GM10847 (cell line): Measurements from ENCODE around the gene MTRR.

Experiments used
- POLR2A ChIP-seq: IDR thresholded peaks from 2 replicates; pipeline ENCODE4 v1.6.1; 2011; ENCODE audit not compliant: insufficient read length; ENCODE audit errors: extremely low read depth

MTRR gene

DNA sequence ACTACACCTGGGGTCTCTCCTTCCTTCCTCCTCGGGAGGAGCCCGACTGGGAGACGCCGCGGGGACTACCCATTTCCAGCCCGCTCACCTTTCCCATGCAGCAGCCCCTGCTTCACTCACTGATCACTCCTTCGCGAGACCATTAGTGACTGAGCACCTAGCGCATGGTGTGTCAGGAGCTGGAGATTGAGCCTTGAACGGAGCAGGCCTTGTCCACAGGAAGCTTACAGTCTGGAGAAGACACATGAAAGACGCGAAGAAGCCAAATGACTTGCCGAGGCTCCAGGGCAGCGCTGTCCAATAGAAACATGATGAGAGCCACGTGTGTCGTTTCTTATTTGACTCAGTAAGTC, 17.7 kb upstream of the MTRR start:
- TF ChIP-seq POLR2A = no peak

DNA sequence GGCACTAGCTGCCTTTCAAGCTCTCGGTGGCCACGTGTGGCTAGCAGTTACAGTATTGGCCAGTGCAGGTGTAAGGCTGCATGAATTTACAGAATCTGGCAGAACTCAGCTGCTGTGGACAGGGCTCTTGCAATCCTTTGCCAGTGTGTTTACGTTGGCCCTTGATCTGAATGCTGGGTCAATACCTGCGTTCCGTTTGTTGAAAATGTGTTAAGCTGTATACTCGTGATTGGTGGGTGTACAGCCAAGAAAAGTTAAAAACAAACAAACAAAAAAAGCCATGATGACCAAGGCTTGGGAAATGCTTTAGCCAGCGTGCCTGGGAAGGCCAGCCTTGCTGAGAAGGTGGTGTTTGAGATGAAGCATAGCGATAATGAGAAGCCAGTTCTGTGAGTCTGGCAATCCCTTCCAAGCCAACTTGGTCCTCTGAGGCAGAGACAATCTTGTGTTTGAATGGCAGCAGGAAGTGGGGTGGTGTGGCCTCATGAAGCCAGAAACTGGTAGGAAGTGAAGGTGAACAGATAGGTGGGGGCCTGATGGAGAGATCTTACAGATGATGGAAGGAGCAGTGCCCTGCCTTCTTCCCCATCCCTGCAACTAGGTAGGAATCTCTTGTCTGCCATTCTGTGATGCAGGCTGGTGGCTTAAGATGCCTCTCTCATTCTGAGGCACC, 17.2 kb upstream of the MTRR start:
- no peak for TF ChIP-seq POLR2A

DNA sequence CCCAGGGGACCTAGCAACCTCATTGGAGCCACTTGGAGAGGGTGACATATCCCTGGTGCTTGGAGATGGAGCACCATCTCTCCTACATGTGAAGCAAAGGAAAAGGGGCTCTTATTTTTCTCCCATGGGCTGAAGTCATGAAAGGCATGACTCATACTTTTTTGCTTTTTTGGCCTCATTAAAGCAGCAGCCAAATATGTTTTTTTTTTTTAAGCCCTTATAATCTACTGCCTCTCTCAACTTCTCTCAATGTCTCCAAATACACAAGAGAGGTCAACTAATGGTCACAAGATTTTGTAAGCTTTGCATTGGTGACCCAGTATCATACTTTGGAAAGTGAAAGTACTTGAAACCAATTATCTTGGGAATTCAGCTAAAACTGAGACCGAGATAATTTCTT, 16.4 kb upstream of the MTRR start:
- no peak for TF ChIP-seq POLR2A

DNA sequence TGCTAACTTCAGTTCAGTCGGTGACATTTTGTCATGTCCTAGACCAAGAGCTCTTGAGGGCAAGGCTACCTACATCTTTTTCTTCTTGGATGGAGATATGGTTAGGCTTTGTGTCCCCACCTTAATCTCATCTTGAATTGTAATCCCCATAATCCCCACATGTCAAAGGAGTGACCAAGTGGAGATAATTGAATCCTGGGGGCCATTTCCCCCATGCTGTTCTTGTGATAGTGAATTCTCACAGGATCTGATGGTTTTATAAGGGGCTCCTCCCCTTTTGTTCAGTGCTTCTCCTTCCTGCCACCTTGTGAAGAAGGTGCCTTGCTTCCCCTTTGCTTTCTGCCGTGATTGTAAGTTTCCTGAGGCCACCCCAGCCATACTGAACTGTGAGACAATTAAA, 16.0 kb upstream of the MTRR start:
- no peak for TF ChIP-seq POLR2A

DNA sequence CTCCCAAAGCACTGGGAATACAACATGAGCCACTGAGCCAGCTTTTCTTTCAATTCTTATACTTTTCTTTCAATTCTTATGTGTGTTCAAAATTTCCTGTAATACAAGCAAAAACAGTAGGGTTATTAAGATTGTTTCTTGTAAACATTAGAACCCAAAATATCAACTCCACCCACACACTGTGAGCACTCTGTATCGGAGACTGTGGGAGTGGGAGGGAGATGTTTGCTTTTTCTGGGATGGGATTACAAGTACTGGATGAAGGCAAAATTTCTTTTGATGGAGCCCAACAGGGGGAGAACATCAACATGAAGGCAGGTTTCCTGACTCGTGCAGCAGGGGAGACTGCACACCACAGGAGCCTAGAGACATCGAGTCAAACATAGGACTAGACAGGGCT, 13.3 kb upstream of the MTRR start:
- TF ChIP-seq POLR2A = no peak

DNA sequence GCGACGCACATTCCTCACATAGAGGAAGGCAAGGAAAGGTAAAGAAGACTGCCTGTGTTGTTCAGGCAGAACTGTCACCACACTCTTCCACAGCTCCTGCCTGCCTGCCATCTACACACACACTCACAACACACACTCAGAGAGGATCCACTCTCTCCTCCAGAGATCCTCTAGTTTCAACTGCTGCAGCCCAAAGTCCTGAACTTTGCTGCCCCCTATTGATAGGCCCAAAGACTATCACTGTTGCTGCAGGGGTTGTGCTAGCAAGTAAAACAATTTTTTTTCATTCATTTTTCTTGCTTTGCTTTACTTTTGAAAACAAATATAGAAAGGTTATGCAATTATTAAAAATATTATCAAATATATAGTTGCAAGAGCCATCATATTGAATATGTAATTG, 12.1 kb upstream of the MTRR start:
- TF ChIP-seq POLR2A = no peak

DNA sequence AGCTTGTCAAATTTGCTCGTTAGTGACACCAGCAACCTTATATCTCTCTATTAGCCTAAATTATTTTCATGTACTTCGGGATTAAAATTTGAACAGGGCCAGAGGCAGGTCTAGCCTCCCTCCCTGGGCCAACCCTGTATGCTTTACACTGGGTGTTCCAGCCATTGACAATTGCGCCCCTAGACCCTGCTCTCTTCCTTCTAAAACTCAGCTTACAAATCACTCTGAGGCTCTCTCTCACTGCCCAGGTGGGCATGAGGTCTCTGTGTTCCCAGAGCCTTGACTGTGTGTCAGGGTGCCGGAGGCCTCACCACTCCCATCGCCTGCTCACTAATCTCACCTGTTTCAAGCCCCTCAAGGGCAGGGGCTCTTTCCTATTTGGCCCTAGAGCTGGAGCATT, 11.6 kb upstream of the MTRR start:
- TF ChIP-seq POLR2A = no peak

DNA sequence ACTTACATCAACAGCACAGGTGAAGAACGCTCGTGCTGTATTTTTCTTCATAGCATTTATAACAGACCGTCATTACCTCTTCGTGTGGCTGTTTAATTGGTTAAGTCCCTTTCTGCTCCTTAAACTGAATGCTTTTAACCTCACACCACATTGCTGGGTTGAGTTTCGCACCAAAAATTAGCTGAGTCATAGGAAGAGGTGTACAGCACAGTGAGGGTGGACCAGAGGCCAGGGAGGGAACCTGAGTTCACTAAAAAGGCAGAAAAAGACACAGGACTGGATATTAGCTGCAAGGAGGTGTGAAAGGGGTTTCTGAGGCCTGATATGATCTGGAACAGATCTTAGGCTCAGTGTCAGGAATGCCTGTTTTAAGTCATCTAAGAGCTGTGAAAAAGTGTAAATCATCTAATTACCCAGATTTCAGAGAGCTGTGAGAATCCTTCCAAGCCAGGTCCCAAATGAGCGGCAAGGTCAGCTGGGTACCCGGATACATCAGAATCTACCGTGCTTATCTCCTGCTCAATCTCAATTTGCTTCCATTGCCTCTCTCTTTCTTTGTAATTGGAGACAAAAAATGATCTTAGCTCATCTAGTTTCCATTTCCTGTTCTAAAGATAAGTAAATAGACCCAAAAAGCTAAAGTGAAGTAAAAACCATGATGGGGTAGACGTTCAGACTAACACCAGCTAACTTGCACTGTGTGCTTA, 10.9 kb upstream of the MTRR start:
- TF ChIP-seq POLR2A = no peak

DNA sequence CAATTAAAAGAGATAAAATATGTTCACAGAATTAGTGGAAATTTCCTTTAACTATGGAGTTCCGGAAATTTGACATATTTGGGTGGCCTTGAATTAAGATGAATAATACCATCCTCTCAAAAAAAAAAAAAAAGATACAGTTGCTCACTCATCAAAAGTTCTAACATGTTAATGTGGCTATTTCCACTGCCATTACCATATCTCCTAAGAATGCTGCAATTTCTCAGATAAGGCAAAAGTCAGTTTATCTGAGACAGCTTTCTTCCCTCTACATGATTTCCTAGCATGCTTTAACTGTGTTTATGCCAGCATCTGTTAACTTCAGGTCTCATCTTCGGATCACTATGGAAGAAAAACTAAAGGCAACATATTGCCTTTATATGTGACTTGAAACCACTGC, 2.8 kb upstream of the MTRR start:
- TF ChIP-seq POLR2A = no peak

DNA sequence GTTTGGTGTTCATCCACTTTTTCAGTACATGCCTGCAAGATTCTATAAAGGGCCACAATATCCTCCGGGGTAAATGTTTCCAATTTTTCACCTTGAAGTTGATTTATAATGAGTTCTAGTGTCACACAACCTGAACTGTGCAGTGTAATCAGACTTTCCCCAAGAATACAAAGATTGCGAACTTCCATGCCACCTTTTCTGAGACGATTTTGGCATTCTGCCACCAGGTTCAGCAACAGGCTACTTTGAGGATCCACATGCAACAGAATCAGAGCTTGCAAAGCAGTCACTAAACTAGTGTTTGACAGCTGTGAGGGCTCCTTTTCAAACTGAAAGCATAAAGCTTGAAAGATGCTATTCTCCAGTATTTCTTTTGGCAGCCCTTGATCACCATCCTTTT, 1.7 kb upstream of the MTRR start:
- no peak for TF ChIP-seq POLR2A

DNA sequence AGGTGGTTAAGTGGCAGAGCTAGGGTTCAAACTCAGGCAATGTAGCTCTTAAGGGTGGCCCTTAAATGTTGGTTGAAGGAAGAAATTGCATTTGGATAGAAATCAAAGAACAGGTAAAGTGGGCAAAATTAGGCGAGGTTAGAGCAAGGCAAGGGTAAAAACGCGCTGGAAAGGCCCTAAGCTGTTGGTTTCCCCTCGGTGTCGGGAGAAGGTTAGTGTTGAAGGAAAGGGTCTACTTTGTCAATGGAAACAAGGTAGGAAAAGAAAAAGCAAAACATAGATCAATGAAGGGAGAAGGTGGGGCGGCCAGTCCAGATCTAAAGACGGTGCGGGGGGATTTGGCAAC, 548 bp upstream of the MTRR start:
- TF ChIP-seq POLR2A = no peak

DNA sequence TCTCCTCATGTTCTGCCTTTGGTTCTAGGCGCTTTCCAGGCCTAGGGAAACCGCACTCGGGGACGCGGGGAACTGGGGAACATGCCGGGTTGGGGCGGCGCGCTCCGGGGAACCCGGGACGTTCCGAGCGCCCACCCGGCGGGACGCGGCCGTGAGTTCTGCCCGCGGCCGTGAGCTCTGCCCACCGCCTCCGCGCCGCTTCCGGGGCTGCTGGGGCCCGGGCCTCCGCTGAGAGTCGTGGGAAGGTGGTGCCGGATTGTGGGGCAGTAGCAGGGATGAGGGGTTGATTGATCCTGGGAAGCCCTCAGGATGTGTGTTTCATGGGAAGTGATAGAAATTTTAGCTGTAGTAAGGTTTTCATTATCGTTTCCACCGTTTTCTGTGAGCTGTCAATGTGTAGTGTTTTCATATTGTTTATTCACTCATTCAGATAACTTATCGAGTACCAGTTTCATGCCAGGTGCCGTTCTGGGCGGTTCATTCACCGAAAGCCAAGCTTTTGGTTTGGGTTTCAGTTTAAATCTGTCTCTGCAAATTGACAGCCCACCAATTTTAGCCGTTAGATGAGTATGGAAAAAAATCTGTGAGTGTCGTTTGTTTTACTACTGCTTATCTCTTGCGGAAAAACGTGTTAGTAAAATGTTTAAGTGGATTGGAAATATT, 657 bp downstream of the MTRR start:
- TF ChIP-seq POLR2A = no peak

DNA sequence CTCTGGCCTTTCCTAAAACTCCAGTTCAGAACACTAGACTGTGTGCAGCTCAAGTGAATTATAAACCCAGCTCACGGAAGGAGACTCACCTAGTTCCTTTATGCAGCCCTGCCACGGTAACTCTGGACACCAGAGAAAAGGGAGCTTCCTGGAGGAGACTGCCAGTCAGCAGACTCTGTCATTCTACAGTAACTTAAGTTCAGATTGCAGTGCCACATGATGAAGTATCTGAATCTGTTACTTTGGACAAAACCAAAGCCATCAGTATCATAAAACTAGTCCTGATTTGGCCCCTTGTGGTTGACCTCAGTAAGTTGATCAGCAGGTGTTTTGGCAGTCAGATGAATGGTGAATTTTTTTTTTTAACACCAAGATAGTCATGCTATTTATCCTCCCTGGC, 2.7 kb downstream of the MTRR start:
- TF ChIP-seq POLR2A = no peak

DNA sequence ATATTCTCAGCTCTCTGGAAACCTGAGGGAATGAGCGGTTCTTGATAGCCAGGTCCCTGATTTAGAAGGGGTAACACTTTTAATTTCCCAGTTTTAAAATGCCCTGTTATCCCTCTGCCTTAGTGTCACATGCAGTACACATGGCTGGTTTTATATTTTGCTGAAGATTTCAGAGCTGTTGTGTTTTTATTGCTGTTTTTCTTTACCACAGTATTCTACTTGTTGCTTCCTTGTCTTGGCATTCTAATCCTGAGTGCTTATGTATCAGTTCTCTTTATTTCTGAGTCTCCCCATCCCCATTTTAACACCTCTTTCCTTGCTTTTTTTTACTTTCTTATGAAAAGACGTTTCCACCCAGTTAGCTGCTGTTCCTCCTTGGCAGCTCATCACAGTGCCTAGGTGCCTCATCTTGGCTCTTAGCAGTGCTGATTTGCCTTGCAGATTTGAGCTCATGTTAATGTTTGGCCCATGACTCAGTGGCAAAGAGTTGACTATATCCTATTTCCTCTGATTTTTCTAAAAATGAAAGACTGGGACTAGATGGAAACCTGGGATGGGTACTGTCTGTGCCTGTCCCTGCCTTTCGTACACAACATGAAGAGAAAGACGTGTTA, 3.7 kb downstream of the MTRR start:
- TF ChIP-seq POLR2A = no peak

DNA sequence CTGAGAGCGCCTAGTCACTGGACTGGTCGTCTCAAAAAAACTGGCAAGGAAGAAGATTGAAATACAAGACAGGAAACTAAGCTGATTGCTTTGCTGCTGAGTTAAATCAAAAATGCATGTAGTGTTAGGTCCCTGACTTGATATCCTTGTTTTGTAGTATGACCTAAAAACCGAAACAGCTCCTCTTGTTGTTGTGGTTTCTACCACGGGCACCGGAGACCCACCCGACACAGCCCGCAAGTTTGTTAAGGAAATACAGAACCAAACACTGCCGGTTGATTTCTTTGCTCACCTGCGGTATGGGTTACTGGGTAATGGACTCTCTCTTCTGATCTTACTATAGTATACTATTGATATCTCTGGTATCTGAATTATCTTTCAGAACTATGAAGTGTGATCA, 4.3 kb downstream of the MTRR start:
- TF ChIP-seq POLR2A = no peak

DNA sequence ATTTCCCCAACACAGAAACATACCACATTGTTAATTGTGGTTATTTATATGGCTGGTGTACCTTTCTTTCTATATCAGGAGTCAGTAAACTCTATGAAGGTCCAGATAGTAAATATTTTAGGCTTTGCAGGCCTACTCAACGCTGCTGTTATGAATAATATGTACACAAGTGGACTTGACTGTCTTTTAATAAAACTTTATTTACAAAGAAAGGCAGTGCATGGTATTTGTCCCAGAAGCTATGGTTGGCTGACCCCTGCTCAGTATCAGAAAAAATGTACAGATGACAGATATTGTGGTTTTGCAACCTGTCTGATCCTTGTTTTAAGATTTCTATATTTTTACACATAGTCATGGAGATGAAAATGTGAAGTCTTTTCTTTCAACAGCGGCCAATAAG, 5.7 kb downstream of the MTRR start:
- TF ChIP-seq POLR2A = no peak
